SK-N-SH (cell line): ENCODE measurements around the gene ZNF319. TPM values are rescaled to one million over a fixed set of nuclear protein-coding genes. Genes with fewer than 3 reads are reported as not detected.

Experiments used
- CTCF ChIA-PET: fragments of 300-600, 350-600 bp; formaldehyde crosslinking; extraction: SDS; loops from one replicate; lab custom pipeline; 2021; lab: Yijun Ruan, JAX
- POLR2A ChIA-PET: fragments of 350-600 bp; sonication (Branson Sonifier 250); formaldehyde crosslinking; extraction: SDS; loops from one replicate; lab custom pipeline; 2020; ENCODE audit warnings: antibody characterized with exemption, inconsistent platforms; lab: Yijun Ruan, JAX
- DNase-seq: peaks from one replicate; pipeline ENCODE4 v3.0.0; 2012
- H2AFZ ChIP-seq: fragments of 200-600 bp; sonication (generic); 2 replicates; pipeline ENCODE4 v1.8.1; 2016; ENCODE audit warnings: antibody characterized with exemption, mild to moderate bottlenecking, low read depth
- H3F3A ChIP-seq: fragments of 200-600 bp; sonication (generic); replicated peaks from 2 replicates; pipeline ENCODE3; 2016; ENCODE audit warnings: antibody characterized with exemption, mild to moderate bottlenecking; ENCODE audit not compliant: insufficient read depth
- H3K27ac ChIP-seq, 2 experiments: fragments of 200-500 bp in 1 of 2; fragments of 200-600 bp in 1 of 2; sonication (Bioruptor generic) in 1 of 2; sonication (generic), shearing (Covaris generic) in 1 of 2; 2 replicates each; pipeline versions ENCODE4 v1.5.1 to v1.6.1; 2014 to 2016; ENCODE audit warnings: low read depth in 2 of 2, inconsistent platforms in 1 of 2, low read length in 1 of 2, mild to moderate bottlenecking in 1 of 2, mixed read lengths in 1 of 2
- H3K27me3 ChIP-seq: fragments of 200-600 bp; sonication (generic), shearing (Covaris generic); 2 replicates; pipeline ENCODE4 v1.6.1; 2016; ENCODE audit warnings: mixed run types; ENCODE audit not compliant: insufficient read depth
- H3K36me3 ChIP-seq, 2 experiments: fragments of 200-500 bp in 1 of 2; fragments of 200-600 bp in 1 of 2; sonication (Bioruptor generic) in 1 of 2; sonication (generic) in 1 of 2; replicated peaks in 1 of 2; 2 replicates each; pipeline versions ENCODE3 to v1.5.1; 2014 to 2016; ENCODE audit warnings: low read length in 1 of 2, mild to moderate bottlenecking in 1 of 2; ENCODE audit not compliant: insufficient read depth in 2 of 2, control insufficient read depth in 1 of 2
- H3K4me1 ChIP-seq, 2 experiments: fragments of 200-500 bp in 1 of 2; fragments of 200-600 bp in 1 of 2; sonication (Bioruptor generic) in 1 of 2; sonication (generic), shearing (Covaris generic) in 1 of 2; 2 replicates each; pipeline versions ENCODE4 v1.5.1 to v1.6.1; 2014 to 2016; ENCODE audit warnings: low read depth in 1 of 2, low read length in 1 of 2, mixed run types in 1 of 2; ENCODE audit not compliant: insufficient read depth in 2 of 2, control insufficient read depth in 1 of 2
- H3K4me2 ChIP-seq: fragments of 200-600 bp; sonication (generic), shearing (Covaris generic); 2 replicates; pipeline ENCODE4 v1.6.1; 2017; ENCODE audit warnings: mixed run types
- H3K4me3 ChIP-seq, 2 experiments: fragments of 200-500 bp in 1 of 2; fragments of 200-600 bp in 1 of 2; sonication (Bioruptor generic) in 1 of 2; sonication (generic), shearing (Covaris generic) in 1 of 2; 2 replicates each; pipeline versions ENCODE4 v1.5.1 to v1.8.1; 2014 to 2016; ENCODE audit warnings: low read depth in 2 of 2, inconsistent platforms in 1 of 2, low read length in 1 of 2, mild to moderate bottlenecking in 1 of 2, mixed read lengths in 1 of 2, moderate library complexity in 1 of 2
- H3K79me2 ChIP-seq: fragments of 200-600 bp; sonication (generic); 2 replicates; pipeline ENCODE4 v1.8.1; 2017; ENCODE audit warnings: mild to moderate bottlenecking; ENCODE audit not compliant: insufficient read depth
- H3K9ac ChIP-seq: fragments of 200-600 bp; sonication (generic); 2 replicates; pipeline ENCODE4 v1.6.1; 2017; ENCODE audit warnings: mixed run types
- H3K9me2 ChIP-seq: fragments of 200-600 bp; sonication (generic); 2 replicates; pipeline ENCODE4 v1.6.1; 2017; ENCODE audit warnings: mixed run types
- H3K9me3 ChIP-seq: fragments of 200-600 bp; sonication (generic); 2 replicates; pipeline ENCODE4 v1.6.1; 2017; ENCODE audit warnings: mixed run types, mild to moderate bottlenecking, moderate library complexity
- H4K20me1 ChIP-seq: fragments of 200-600 bp; sonication (generic); 2 replicates; pipeline ENCODE4 v1.6.1; 2017; ENCODE audit warnings: mild to moderate bottlenecking, mixed run types; ENCODE audit not compliant: insufficient read depth
- ELF1 ChIP-seq: IDR thresholded peaks from 2 replicates; pipeline ENCODE4 v1.4.0; 2012
- EP300 ChIP-seq, 2 experiments: IDR thresholded peaks; 2 replicates each; pipeline versions ENCODE4 v1.4.0 to v1.6.1; 2012; ENCODE audit warnings: borderline replicate concordance in 1 of 2, low read depth in 1 of 2, low read length in 1 of 2
- JUND ChIP-seq: IDR thresholded peaks from 2 replicates; pipeline ENCODE4 v1.4.0; 2012
- MEF2A ChIP-seq: IDR thresholded peaks from 2 replicates; pipeline ENCODE4 v1.4.0; 2012; ENCODE audit warnings: low read depth, borderline replicate concordance
- MXI1 ChIP-seq: IDR thresholded peaks from 2 replicates; pipeline ENCODE4 v1.6.1; 2012; ENCODE audit warnings: mild to moderate bottlenecking, low read depth, low read length, improper control_type of control experiment
- NRF1 ChIP-seq: IDR thresholded peaks from 2 replicates; pipeline ENCODE4 v1.6.1; 2012; ENCODE audit warnings: low read depth, mild to moderate bottlenecking, low read length
- POLR2AphosphoS5 ChIP-seq: IDR thresholded peaks from 2 replicates; pipeline ENCODE4 v1.6.1; 2012; ENCODE audit warnings: low read depth, low read length
- RAD21 ChIP-seq: IDR thresholded peaks from 2 replicates; pipeline ENCODE4 v1.6.1; 2012; ENCODE audit warnings: mild to moderate bottlenecking, low read length
- SMC3 ChIP-seq: IDR thresholded peaks from 2 replicates; pipeline ENCODE4 v1.6.1; 2012; ENCODE audit warnings: low read depth, low read length, improper control_type of control experiment
- TAF1 ChIP-seq: IDR thresholded peaks from 2 replicates; pipeline ENCODE4 v1.6.1; 2012; ENCODE audit warnings: low read depth, mild to moderate bottlenecking, low read length, moderate library complexity, borderline replicate concordance
- TCF12 ChIP-seq: IDR thresholded peaks from 2 replicates; pipeline ENCODE4 v1.4.0; 2012
- USF1 ChIP-seq: IDR thresholded peaks from 2 replicates; pipeline ENCODE4 v1.4.0; 2012; ENCODE audit warnings: low read depth, borderline replicate concordance
- YY1 ChIP-seq: IDR thresholded peaks from 2 replicates; pipeline ENCODE4 v1.4.0; 2012; ENCODE audit warnings: low read depth, mild to moderate bottlenecking
- ZBTB33 ChIP-seq: IDR thresholded peaks from 2 replicates; pipeline ENCODE4 v1.4.0; 2012; ENCODE audit warnings: low read depth, borderline replicate concordance
- WGBS: methylation state at CpG from one replicate; pipeline ENCODE4 v1.1.6; 2017; ENCODE audit warnings: low lambda C conversion rate; 5-methylcytosine and 5-hydroxymethylcytosine counted together
- polyA plus RNA-seq, 3 experiments: library from polyadenylated mRNA; depleted of rRNA; stranded (reverse); fragments of >200 nt; gene quantifications; 2 replicates each; pipeline ENCODE4 v1.2.3, GENCODE V29; 2012
- TF ChIP-seq, protein P1 (sequence below): IDR thresholded peaks from 2 replicates; pipeline ENCODE4; 2012

ZNF319 gene
- polyA plus RNA-seq, 1 of the 3 experiments (the other 2 are of a cell fraction) = 7.6 TPM

DNA sequence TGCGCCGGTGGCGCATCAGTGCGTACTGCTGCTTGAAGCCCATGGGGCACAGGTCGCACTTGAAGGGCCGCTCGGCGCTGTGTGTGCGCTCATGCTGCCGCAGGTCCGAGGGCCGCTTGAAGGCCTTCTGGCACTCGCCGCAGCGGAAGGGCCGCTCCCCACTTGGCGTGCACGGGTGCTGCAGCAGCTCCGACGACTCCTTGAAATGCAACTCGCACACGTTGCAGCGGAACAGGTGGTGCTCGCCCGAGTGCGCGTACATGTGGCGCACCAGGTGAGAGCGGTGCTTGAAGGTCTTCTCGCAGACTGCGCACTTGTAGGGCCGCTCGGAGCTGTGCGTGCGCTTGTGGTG is 3.3 kb downstream of the ZNF319 start:
- H3K79me2 ChIP-seq = peaks cover 20% of the 10 kb centered on the region
- POLR2A ChIA-PET = no interaction called here
- H3F3A ChIP-seq = peaks cover 4% of the 10 kb centered on the region

More for the DNA sequence above, 3.3 kb downstream of the ZNF319 start:
- Histone ChIP-seq H3K4me3 (no peak overlapping the region), H3K9me3 (no peaks in the 10 kb centered on the region), H3K9ac (no peak overlapping the region), H3K9me2 (no peaks in the 10 kb centered on the region), H4K20me1 (0 out of 2 replicates have a peak, but pooled peaks cover 6% of the 10 kb centered on the region), H3K36me3 (peaks cover 0 to 35% of the 10 kb centered on the region in 2 experiments), H3K27me3 (no peaks in the 10 kb centered on the region), H3K4me2 (no peak overlapping the region), H2AFZ (no peak overlapping the region), H3K27ac (no peak overlapping the region), H3K4me1 (peaks cover 0 to 17% of the 10 kb centered on the region in 2 experiments; a peak in 2 of 4 replicates)
- no peak for DNase-seq
- CTCF ChIA-PET = interaction anchor here (1.6 to 6.2 kb wide), 3 partner anchors 91 to 240 kb away, joined by 4 to 71 read pairs (median 5); no protein-coding TSS in a partner anchor
- TF ChIP-seq POLR2AphosphoS5 = no peak
- TF ChIP-seq ELF1 = no peak
- no peak for TF ChIP-seq USF1
- TF ChIP-seq TCF12 = no peak
- TF ChIP-seq RAD21 = no peak
- no peak for TF ChIP-seq TAF1
- TF ChIP-seq, protein P1, sequence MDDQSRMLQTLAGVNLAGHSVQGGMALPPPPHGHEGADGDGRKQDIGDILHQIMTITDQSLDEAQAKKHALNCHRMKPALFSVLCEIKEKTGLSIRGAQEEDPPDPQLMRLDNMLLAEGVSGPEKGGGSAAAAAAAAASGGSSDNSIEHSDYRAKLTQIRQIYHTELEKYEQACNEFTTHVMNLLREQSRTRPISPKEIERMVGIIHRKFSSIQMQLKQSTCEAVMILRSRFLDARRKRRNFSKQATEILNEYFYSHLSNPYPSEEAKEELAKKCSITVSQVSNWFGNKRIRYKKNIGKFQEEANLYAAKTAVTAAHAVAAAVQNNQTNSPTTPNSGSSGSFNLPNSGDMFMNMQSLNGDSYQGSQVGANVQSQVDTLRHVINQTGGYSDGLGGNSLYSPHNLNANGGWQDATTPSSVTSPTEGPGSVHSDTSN = no peak
- TF ChIP-seq SMC3 = no peak
- no peak for TF ChIP-seq MEF2A
- TF ChIP-seq NRF1 = no peak
- no peak for TF ChIP-seq MXI1
- TF ChIP-seq YY1 = no peak
- TF ChIP-seq JUND = no peak
- TF ChIP-seq EP300 (IDR thresholded peaks at IDR 0.05; ENCODE audit: borderline replicate concordance in 1 of 2, low read depth in 1 of 2, low read length in 1 of 2) = no peak
- no peak for TF ChIP-seq ZBTB33
- whole genome bisulfite sequencing = 97% methylated on average over 28 of the region's 35 CpGs
